Upper lobe of left lung (tissue), 6 donors: Measurements from ENCODE around the gene NTPCR. TPM values are rescaled to one million over a fixed set of nuclear protein-coding genes. Genes with fewer than 3 reads are reported as not detected.

Source experiments
- ATAC-seq, 2 donors: fragments of 200-7000 bp; cut with Tn5 transposase; one replicate each; pipeline ENCODE4 v1.9.1; 2022; ENCODE audit warnings: mild to moderate bottlenecking in 2 of 2, moderate library complexity in 2 of 2; ENCODE audit not compliant: low FRiP score in 2 of 2
- DNase-seq, 2 donors: peaks; one replicate each; pipeline ENCODE4 v3.0.0-alpha.2; 2019 to 2020
- H3K27ac ChIP-seq, 4 donors: fragments of 200-600 bp; sonication (generic); one replicate each; pipeline ENCODE4 v1.5.1; 2016 to 2019
- H3K27me3 ChIP-seq, 4 donors: fragments of 200-600 bp; sonication (generic); one replicate each; pipeline ENCODE4 v1.5.1; 2017 to 2019
- H3K36me3 ChIP-seq, 4 donors: fragments of 200-600 bp; sonication (generic); one replicate each; pipeline ENCODE4 v1.5.1; 2016 to 2019
- H3K4me1 ChIP-seq, 4 donors: fragments of 200-600 bp; sonication (generic); one replicate each; pipeline ENCODE4 v1.5.1; 2018 to 2019
- H3K4me3 ChIP-seq, 4 donors: fragments of 200-600 bp; sonication (generic); one replicate each; pipeline ENCODE4 v1.5.1; 2017 to 2019; ENCODE audit warnings: mild to moderate bottlenecking in 2 of 4, moderate library complexity in 1 of 4
- H3K9me3 ChIP-seq, 4 donors: fragments of 200-600 bp; sonication (generic); one replicate each; pipeline ENCODE4 v1.5.1; 2018 to 2019
- EP300 ChIP-seq, 4 donors: sonication (generic); formaldehyde crosslinking; IDR thresholded peaks; one replicate each; pipeline ENCODE4 v1.5.1; 2017; ENCODE audit warnings: antibody characterized with exemption in 4 of 4, control low read depth in 2 of 4
- POLR2A ChIP-seq, 4 donors: fragments of 450-650 bp; IDR thresholded peaks; one replicate each; pipeline ENCODE4 v1.5.1; 2016 to 2017; ENCODE audit warnings: antibody characterized with exemption in 4 of 4, mild to moderate bottlenecking in 2 of 4
- POLR2AphosphoS5 ChIP-seq, 2 donors: sonication (generic); formaldehyde crosslinking; IDR thresholded peaks; one replicate each; pipeline ENCODE4 v1.5.1; 2017; ENCODE audit warnings: antibody characterized with exemption in 2 of 2
- WGBS, 2 donors: methylation state at CpG; one replicate each; pipeline ENCODE4 v1.1.5; 2017 to 2018; 5-methylcytosine and 5-hydroxymethylcytosine counted together
- total RNA-seq, 6 donors: library from RNA; depleted of rRNA in 4 of 6; stranded (reverse); fragments of >200 nt in 4 of 6; gene quantifications; one replicate each; pipeline versions ENCODE4 v1.1.0 to v1.2.1, GENCODE V29; 2016 to 2021
- TF ChIP-seq, protein P1 (sequence below), 6 experiments: fragments of 450-650 bp in 4 of 6; fragments of 200-600 bp in 2 of 6; sonication (generic) in 2 of 6; IDR thresholded peaks; one replicate each; pipeline ENCODE4 v1.5.1; 2016 to 2019; ENCODE audit warnings: antibody characterized with exemption in 6 of 6
- donor health status: DM: no; HTN: no; CAD: no; lungs with moderate emphysema.
- donor health status: DM: no; HTN: yes; CAD: no; lungs with severe emphysema.

NTPCR gene
- total RNA-seq, 6 donors from 2014 or later, result 15.2 to 35.5 (median 21.2) TPM

DNA sequence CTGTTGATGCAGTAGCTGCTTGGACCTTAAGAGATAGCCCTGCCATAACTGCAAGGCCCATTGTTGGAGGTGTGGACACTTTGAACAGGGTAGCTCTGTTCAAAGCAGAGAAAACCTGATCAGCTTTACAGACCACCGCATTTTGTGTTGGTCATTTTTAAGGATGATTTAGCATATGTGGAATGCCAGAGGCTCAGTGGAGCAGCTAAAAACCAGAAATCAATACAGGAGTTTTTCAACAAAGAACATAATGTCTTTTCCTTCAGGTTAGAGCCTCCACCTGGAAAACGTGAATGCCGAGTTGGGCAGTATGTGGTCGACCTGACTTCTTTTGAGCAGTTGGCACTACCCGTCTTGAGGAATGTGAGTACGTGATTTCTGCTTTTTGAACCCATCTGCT lies 5.7 kb downstream of the NTPCR start:
- Histone ChIP-seq H3K27ac (no peak overlapping the region), H3K4me1 (peaks cover 5 to 20% (median 11%) of the 10 kb centered on the region in 4 donors), H3K27me3 (no peaks in the 10 kb centered on the region), H3K4me3 (no peak overlapping the region), H3K9me3 (peaks cover 0 to 9% (median 0%) of the 10 kb centered on the region in 4 donors), H3K36me3 (peaks cover 4 to 31% (median 10%) of the 10 kb centered on the region in 4 donors)
- 93 to 97% methylated on average over 6 of the region's 6 CpGs for WGBS, 2 donors
- no peak for ATAC-seq
- no peak for DNase-seq
- TF ChIP-seq POLR2AphosphoS5 (IDR thresholded peaks at IDR 0.05), result no peak
- TF ChIP-seq EP300 (IDR thresholded peaks at IDR 0.05), result no peak
- TF ChIP-seq, protein P1, sequence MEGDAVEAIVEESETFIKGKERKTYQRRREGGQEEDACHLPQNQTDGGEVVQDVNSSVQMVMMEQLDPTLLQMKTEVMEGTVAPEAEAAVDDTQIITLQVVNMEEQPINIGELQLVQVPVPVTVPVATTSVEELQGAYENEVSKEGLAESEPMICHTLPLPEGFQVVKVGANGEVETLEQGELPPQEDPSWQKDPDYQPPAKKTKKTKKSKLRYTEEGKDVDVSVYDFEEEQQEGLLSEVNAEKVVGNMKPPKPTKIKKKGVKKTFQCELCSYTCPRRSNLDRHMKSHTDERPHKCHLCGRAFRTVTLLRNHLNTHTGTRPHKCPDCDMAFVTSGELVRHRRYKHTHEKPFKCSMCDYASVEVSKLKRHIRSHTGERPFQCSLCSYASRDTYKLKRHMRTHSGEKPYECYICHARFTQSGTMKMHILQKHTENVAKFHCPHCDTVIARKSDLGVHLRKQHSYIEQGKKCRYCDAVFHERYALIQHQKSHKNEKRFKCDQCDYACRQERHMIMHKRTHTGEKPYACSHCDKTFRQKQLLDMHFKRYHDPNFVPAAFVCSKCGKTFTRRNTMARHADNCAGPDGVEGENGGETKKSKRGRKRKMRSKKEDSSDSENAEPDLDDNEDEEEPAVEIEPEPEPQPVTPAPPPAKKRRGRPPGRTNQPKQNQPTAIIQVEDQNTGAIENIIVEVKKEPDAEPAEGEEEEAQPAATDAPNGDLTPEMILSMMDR (IDR thresholded peaks at IDR 0.05), result no peak
- TF ChIP-seq POLR2A (IDR thresholded peaks at IDR 0.05), result no peak

DNA sequence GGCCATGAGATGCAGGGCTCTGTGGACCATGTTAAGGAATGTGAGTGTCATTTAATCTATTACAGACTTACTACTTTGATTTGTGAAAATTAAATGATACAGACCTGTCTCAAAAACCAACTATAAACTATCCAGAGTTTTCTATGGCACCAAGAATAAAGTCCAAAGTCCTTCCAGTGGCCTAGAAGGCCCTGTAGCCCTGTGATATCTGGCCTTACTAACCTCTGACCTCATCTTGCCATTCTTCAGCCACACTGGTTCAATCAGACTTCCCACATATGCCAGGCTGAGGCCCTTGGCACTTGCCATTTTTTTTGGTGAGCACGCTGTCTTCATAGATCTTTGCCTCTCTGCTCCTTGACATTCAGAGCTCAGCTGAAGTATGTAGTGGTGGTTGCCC lies 7.7 kb downstream of the NTPCR start:
- Histone ChIP-seq H3K27me3 (no peaks in the 10 kb centered on the region), H3K4me1 (peaks cover 6 to 9% (median 9%) of the 10 kb centered on the region in 4 donors), H3K27ac (no peak overlapping the region), H3K4me3 (no peak overlapping the region), H3K36me3 (peaks cover 4 to 31% (median 10%) of the 10 kb centered on the region in 4 donors), H3K9me3 (peaks cover 0 to 9% (median 0%) of the 10 kb centered on the region in 4 donors)
- no peak for TF ChIP-seq EP300 (IDR thresholded peaks at IDR 0.05)
- TF ChIP-seq POLR2AphosphoS5 (IDR thresholded peaks at IDR 0.05), result no peak
- no peak for TF ChIP-seq POLR2A (IDR thresholded peaks at IDR 0.05)
- TF ChIP-seq, protein P1 (IDR thresholded peaks at IDR 0.05), result no peak
- no peak for ATAC-seq
- 89 to 100% methylated on average over 1 of the region's 1 CpG for WGBS, 2 donors
- no peak for DNase-seq

DNA sequence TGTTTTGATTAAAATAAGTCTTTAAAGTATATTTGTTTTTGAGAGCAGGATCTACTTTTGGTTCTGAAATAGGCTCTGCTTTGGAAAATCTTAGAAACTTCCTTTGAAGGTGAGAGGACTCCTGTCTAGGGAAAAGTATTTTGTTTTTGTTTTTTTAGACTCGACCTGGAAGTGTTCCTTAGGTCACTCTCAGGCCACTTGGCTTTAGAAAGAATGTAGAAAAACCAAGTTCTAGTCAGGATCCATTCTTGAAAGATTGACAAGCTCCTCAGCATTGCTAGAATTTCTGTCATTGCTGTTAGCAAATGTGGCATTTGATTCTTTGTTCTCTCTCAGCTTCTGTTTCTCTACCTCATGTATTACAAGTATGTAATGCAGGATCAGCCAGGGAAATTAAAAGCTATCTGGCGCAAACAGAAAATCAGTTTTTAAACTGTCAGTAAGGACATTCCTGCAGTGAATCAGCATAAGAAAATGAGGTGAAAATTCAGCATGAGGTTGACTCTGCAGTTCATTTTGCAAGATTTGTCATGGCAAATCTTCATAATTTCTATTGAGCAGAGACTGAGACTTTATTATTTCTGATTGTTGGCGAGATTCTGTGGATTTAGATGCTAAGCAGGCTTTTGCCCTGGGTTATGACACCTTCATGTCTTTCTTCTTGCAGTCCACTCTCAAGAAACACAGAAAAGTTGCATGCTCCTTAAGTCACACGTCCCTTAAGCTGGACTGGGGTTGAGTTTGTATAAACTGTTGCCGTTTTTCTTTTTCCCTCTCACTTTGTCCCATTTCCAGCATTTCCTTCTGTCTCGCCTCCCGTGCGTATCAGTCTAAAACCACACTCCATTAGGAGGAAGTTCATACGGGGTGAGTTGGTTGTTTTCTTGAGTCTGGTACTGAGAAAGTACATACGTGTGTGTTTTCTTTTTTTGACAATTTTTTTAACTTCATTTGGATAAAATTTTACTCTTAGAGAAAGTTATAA lies 12.6 kb downstream of the NTPCR start:
- peak overlapping the region; percentile 55 to 68 (median 59) for H3K27ac ChIP-seq
- H3K27me3 ChIP-seq, result no peaks in the 10 kb centered on the region
- WGBS, 2 donors, result 27% methylated on average over 10 of the region's 10 CpGs
- H3K9me3 ChIP-seq, result peaks cover 0 to 6% (median 0%) of the 10 kb centered on the region in 4 donors
- peak in 1 of 4 donors; percentile 22 for TF ChIP-seq EP300 (IDR thresholded peaks at IDR 0.05)
- TF ChIP-seq, protein P1 (IDR thresholded peaks at IDR 0.05), result no peak
- H3K4me1 ChIP-seq, result peaks cover 14 to 24% (median 21%) of the 10 kb centered on the region in 4 donors
- peak in 1 of 2 donors; percentile 77 for ATAC-seq
- peaks cover 0 to 19% (median 7%) of the 10 kb centered on the region in 4 donors for H3K36me3 ChIP-seq
- DNase-seq, result no peak
- peak overlapping the region in 1 of 4 donors; percentile 8 for H3K4me3 ChIP-seq

DNA sequence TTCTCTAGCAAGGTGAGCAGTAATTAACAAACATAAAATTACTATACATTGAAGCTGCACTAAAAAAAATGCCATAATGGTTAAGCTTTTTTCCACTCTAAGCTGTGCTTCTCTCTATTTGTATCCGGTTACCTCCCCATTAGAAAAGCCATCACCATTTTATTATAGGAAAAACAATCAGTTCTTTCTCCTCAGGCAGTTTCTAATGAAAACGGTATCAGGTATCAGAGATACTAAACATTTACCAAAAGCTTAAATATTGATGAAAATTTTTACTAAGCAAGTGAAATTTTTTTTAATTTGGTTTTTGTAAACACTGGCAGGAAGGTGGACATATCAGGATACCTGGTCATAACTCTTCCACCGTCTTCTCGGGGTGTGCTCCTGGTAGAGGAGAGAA lies 14.2 kb downstream of the NTPCR start:
- TF ChIP-seq, protein P1 (IDR thresholded peaks at IDR 0.05), result no peak
- TF ChIP-seq EP300 (IDR thresholded peaks at IDR 0.05) (no peak), POLR2AphosphoS5 (IDR thresholded peaks at IDR 0.05) (no peak), POLR2A (IDR thresholded peaks at IDR 0.05) (no peak)
- 93 to 97% methylated on average over 4 of the region's 4 CpGs for WGBS, 2 donors
- H3K9me3 ChIP-seq, result no peaks in the 10 kb centered on the region
- H3K4me1 ChIP-seq, result peaks cover 14 to 27% (median 21%) of the 10 kb centered on the region in 4 donors
- DNase-seq (no peak), ATAC-seq (no peak)
- H3K27ac ChIP-seq, result no peak overlapping the region
- H3K36me3 ChIP-seq, result peaks cover 0 to 16% (median 0%) of the 10 kb centered on the region in 4 donors
- H3K4me3 ChIP-seq, result no peak overlapping the region
- no peaks in the 10 kb centered on the region for H3K27me3 ChIP-seq
